Left cardiac atrium (tissue), 4 donors: Measurements from ENCODE around the gene MYH9. TPM values are rescaled to one million over a fixed set of nuclear protein-coding genes. Genes with fewer than 3 reads are reported as not detected.

Source experiments
- ATAC-seq, 2 donors: fragments of 200-7000 bp; cut with Tn5 transposase; one replicate each; pipeline ENCODE4 v1.9.1; 2020; ENCODE audit warnings: mild to moderate bottlenecking in 2 of 2, moderate library complexity in 2 of 2
- DNase-seq: peaks from one replicate; pipeline ENCODE4 v3.0.0-alpha.2; 2020
- intact Hi-C, 2 donors: fragments of 100-400 bp; cut with DNase I; formaldehyde crosslinking; loops; one replicate each; pipeline versions ENCODE4 v1.14.1 to v1.15.1; 2022 to 2023
- total RNA-seq, 2 donors: library from RNA; stranded (reverse); fragmentation: NEBNext Ultra II Directional; extraction: Animal tissue kit (Norgen Biotek cat#: 25700); gene quantifications; one replicate each; pipeline ENCODE4 v1.2.1, GENCODE V29; 2021
- donor health status: DM: no; HTN: yes; CAD: no.
- donor health status: DM: no; HTN: yes; CAD: no; lungs with severe emphysema.
- donor health status: DM: yes; HTN: yes; CAD: no.
- donor health status: Dilated cardiomyopathy.

Gene MYH9
- total RNA-seq, 2 donors from 2014 or later: 225 to 367 TPM

DNA sequence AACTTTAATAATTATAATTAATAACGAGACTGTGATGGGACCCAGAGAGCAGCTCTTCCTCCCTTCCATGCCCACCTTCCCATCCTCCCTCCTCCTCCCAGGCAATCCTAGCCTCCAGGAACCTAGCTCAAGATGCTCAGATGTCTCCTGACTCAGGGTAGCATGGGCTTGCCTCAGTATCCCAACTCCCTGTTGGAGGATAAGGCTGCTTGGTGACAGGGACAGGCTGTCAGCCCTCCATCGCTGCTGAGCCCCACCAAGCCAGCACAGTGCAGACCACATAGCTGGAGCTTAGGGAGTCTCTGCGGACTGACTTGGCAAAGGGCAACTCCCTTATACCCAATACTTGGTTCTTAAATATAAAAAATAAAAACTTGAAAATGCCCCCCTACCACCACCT, 11.5 kb downstream of the MYH9 start:
- ATAC-seq (no peak), DNase-seq (no peak)
- intact Hi-C loops: no loop called here

GRCh38 chr22:36375071-36375980, 12.4 kb downstream of the MYH9 start:
- ATAC-seq: no peak
- intact Hi-C loops: no loop called here

DNA sequence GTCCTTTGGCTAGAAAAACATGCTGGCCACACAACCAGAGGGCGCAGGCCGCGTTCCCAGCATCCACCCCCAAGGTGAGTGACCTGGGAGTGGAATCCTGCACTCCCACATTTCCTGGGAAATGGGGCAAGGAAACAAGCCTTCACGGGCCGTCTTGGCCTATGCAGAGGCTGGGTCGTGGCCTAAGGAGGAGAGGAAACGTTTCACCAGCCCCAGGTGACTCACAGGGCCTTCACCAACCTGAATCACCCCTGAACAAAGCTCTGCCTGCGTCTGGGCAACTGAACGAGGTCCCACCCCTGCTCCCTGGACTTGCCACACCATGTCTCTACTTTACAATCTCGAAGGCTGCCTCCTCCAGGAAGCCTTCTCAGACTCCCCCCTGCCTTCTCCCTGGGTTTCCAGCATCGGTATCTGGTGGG, 13.2 kb downstream of the MYH9 start:
- DNase-seq: peak; percentile 56

More at GRCh38 chr22:36375071-36375980, 12.4 kb downstream of the MYH9 start:
- DNase-seq: no peak

GRCh38 chr22:36373258-36373579, 14.5 kb downstream of the MYH9 start:
- ATAC-seq: no peak
- DNase-seq: no peak
- intact Hi-C loops: no loop called here

More for the DNA sequence above, 13.2 kb downstream of the MYH9 start:
- intact Hi-C loops: no loop called here
- ATAC-seq: peak in 1 of 2 donors; percentile 69

- no peak for ATAC-seq
- intact Hi-C loops: no loop called here
- no peak for DNase-seq
Measured at GRCh38 chr22:36371920-36372319, 15.8 kb downstream of the MYH9 start.

- intact Hi-C loops: loop anchor here in 1 of 2 donors (5.0 kb wide), 1 partner anchor 38 kb away; no protein-coding TSS in a partner anchor
- ATAC-seq (peak; percentile 53 to 54), DNase-seq (peak; percentile 56)
Measured at GRCh38 chr22:36369922-36370791, 17.6 kb downstream of the MYH9 start.

DNA sequence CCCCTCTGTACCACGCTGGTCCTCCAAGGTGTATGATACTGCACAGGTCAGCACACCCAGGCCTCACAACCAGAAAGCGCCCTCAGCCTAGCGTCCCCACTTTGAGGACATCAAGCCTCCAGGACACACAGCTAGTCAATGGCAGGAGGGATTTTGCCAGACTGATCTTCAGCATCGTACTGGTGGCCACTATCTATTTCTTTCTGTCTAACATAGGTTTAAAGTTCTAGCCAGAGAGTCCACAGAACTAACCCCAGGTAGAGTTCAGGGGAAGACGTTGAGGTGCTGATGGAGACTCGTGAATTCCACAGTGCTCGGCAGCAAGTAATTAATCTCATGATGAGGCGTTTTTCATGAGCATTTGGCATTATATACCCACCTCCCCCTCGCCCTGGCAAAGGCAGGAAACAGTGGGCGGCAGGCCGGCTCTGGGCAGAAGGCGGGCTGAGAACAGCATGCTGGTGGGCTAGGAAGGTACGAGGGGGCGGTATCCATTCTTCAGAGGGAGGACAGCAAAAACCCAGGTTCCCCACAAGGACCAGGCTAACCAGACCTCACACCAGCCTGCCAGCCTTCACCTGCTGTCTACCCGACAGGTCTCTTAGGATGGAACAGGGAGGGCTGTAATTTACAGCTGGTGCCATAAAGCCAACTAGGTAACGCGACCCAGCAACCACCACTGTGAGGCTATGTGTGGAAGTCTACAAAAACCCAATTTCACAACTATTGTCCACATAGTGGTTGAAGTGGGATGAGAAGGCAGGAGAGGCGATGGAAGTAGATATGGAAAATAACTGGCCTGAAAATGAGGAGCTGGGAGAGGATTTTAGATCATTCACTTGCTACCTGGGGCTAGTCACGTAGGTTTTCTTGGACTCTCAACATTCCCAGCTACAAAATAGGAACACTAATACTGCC, 18.5 kb downstream of the MYH9 start:
- ATAC-seq (peak in 1 of 2 donors; percentile 1), DNase-seq (no peak)
- intact Hi-C loops: loop anchor here in 1 of 2 donors (5.0 kb wide), 1 partner anchor 37 kb away; no protein-coding TSS in a partner anchor

- ATAC-seq (peak; percentile 4 to 20), DNase-seq (no peak)
- intact Hi-C loops: loop anchor here in 1 of 2 donors (5.0 kb wide), 1 partner anchor 36 kb away; no protein-coding TSS in a partner anchor
Measured at GRCh38 chr22:36368359-36368983, 19.3 kb downstream of the MYH9 start.

DNA sequence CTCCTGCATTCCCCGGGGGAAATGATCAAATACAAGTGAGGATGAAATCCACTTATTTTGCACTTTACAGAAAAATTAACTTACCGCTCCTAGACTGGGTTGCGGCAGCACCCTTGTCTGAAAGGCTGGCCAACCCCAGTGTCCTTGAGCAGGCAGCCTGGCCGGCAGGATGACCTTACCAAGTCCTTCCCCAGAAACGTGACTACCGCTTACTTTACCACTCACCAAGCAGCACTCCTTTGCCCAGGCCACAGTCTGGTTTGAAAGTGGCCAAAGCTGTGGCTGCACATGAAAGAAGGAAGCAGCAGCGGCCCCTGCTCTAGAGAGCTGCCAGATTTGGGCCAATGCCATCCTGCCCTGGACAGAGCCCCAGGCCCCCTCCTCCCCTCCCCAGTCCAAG, 20.3 kb downstream of the MYH9 start:
- no peak for DNase-seq
- intact Hi-C loops: loop anchor here in 1 of 2 donors (5.0 kb wide), 1 partner anchor 35 kb away; no protein-coding TSS in a partner anchor
- peak in 1 of 2 donors; percentile 0 for ATAC-seq

GRCh38 chr22:36367066-36367465, 20.7 kb downstream of the MYH9 start:
- no peak for ATAC-seq
- intact Hi-C loops: loop anchor here in 1 of 2 donors (5.0 kb wide), 1 partner anchor 35 kb away; no protein-coding TSS in a partner anchor
- no peak for DNase-seq

- intact Hi-C loops: loop anchor here in 1 of 2 donors (5.0 kb wide), 1 partner anchor 34 kb away; no protein-coding TSS in a partner anchor
- ATAC-seq (no peak), DNase-seq (no peak)
Measured at GRCh38 chr22:36366291-36366708, 21.5 kb downstream of the MYH9 start.

DNA sequence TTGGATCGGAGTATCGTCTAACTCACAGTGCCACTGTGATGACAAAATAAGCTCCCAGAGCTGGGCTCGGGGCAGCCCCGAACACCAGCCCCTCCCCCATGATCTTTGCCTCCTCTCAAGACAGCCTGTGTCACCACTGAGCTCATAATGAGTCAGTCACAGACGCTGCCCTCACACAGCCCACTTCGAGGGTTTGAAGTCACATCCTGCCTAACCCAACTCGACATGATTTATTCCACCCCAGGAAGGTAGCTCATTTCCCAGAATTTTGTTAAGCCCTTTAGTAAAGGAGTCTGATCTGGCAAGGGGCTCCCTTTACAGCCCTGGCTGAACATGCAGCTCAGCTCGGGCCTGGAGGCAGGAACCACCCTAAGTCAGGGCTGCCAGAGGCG, 22.8 kb downstream of the MYH9 start:
- intact Hi-C loops: loop anchor here (2.0 to 5.0 kb wide), 2 partner anchors 33 to 36 kb away; no protein-coding TSS in a partner anchor
- ATAC-seq (peak; percentile 42 to 67), DNase-seq (peak; percentile 85)

DNA sequence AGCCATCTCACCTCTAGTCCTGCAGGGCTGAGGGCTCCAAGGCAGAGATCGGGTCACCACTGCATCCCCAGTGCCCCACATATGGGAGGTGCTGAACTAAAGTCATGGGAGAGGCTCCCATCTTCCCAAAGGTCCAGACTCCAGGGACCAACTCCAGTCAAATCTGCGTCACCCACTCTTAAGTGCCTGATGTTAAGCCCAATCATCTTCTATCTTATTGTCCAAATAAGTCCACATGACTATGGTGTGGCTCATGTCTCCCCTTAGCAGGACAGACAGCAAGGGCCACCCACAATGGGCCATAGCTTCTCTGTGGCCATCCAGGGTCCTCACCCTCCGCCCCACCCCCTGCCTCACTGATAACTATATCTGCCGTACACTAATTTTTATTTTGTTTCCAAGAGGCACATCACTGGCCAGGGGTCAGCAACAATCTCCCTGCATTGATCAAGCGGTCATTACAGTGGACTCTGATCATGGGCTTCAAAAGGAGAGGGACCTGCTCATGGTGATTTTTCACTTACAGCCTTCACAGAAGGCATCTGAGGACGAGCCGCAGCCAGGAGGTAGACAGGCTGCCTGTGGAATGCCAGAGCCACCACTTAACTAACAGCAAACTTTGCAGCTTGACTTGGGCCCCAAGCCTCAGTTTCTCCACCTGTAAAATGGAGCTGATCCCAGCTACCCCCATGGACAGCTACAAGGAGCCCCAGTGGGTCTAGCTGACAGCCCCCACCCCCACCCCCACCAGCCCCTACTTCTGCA, 23.3 kb downstream of the MYH9 start:
- ATAC-seq (peak in 1 of 2 donors; percentile 12), DNase-seq (no peak)
- intact Hi-C loops: loop anchor here (2.0 to 5.0 kb wide), 2 partner anchors 32 to 36 kb away; no protein-coding TSS in a partner anchor

- DNase-seq: no peak
- ATAC-seq: no peak
- intact Hi-C loops: no loop called here
Measured at GRCh38 chr22:36363349-36363981, 24.3 kb downstream of the MYH9 start.

- ATAC-seq (no peak), DNase-seq (no peak)
- intact Hi-C loops: no loop called here
Measured at GRCh38 chr22:36362932-36363331, 24.8 kb downstream of the MYH9 start.

DNA sequence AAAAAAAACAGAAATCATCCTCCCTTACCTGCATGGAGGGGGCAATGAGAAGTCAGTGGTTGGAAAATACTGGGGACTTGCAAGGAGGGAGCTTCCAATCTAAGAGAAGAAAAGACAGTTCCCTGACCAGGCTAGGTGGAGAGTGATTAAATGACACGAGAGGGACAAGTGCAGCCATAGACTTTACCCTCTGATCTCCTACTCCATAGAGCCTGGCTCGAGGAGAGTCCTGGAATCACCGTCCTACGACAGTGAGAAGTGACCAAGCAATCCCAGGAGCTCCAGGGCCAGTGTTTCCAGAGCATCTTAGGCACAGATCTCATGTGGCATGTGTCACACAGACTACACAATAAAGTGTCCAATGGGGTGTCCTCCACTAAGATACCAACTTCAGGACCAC, 25.7 kb downstream of the MYH9 start:
- DNase-seq (no peak), ATAC-seq (no peak)
- intact Hi-C loops: no loop called here
